Body of pancreas (tissue), 4 donors: ENCODE results near the gene COX4I2. TPM values are rescaled to one million over a fixed set of nuclear protein-coding genes. Genes with fewer than 3 reads are reported as not detected.
A peak's percentile ranks its signal among the peaks of the same experiment; 100 is the strongest.

ENCODE experiments used
- ATAC-seq: fragments of 150-250 bp; one replicate; pipeline ENCODE4 v1.9.1; 2016
- DNase-seq, 4 donors: peaks; one replicate each; pipeline ENCODE4 v3.0.0-alpha.2; 2019
- H3K27ac ChIP-seq, 4 donors: fragments of 200-600 bp; sonication (generic); 1 replicate in 3 of 4; 2 replicates in 1 of 4; pipeline versions ENCODE4 v1.5.1 to v1.6.1; 2016 to 2019; ENCODE audit warnings: mild to moderate bottlenecking in 1 of 4, mixed read lengths in 1 of 4, moderate library complexity in 1 of 4
- H3K27me3 ChIP-seq, 2 donors: fragments of 200-600 bp; sonication (generic); one replicate each; pipeline ENCODE4 v1.6.0; 2016; ENCODE audit warnings: mild to moderate bottlenecking in 1 of 2
- H3K36me3 ChIP-seq, 2 donors: fragments of 200-600 bp; sonication (generic); replicated peaks in 1 of 2; 2 replicates each; pipeline ENCODE4 v1.5.1; 2016; ENCODE audit warnings: low read depth in 2 of 2; ENCODE audit not compliant: insufficient read depth in 1 of 2
- H3K4me1 ChIP-seq: fragments of 200-600 bp; sonication (generic); one replicate; pipeline ENCODE4 v1.6.0; 2016
- H3K4me3 ChIP-seq, 2 donors: fragments of 200-600 bp; sonication (generic); 1 replicate in 1 of 2; 2 replicates in 1 of 2; pipeline ENCODE4 v1.5.1; 2016 to 2019
- H3K9me3 ChIP-seq, 3 donors: fragments of 200-600 bp; sonication (generic); 1 replicate in 2 of 3; 2 replicates in 1 of 3; pipeline ENCODE4 v1.5.1; 2016
- CTCF ChIP-seq, 7 experiments: fragments of 450-650 bp in 4 of 7; fragments of 200-600 bp in 3 of 7; sonication (generic) in 3 of 7; IDR thresholded peaks; one replicate each; pipeline ENCODE4 v1.5.1; 2016 to 2019; ENCODE audit warnings: antibody characterized with exemption in 7 of 7
- POLR2A ChIP-seq, 3 donors: fragments of 450-650 bp; IDR thresholded peaks; one replicate each; pipeline ENCODE4 v1.6.1; 2016; ENCODE audit warnings: antibody characterized with exemption in 3 of 3, mild to moderate bottlenecking in 2 of 3
- WGBS, 2 donors: methylation state at CpG; one replicate each; pipeline ENCODE4 v1.1.5; 2017; 5-methylcytosine and 5-hydroxymethylcytosine counted together
- intact Hi-C: fragments of 100-400 bp; cut with DNase I; formaldehyde crosslinking; loops from one replicate; pipeline ENCODE4 v1.15.1; 2023
- total RNA-seq, 2 donors: library from RNA; depleted of rRNA; stranded (reverse); fragments of >200 nt; gene quantifications; one replicate each; pipeline ENCODE4 v1.1.0, GENCODE V29; 2016

The COX4I2 gene
- total RNA-seq, 2 donors from 2014 or later: not detected

- no peaks in the 10 kb centered on the region for H3K36me3 ChIP-seq
- ATAC-seq: no peak
- peaks cover 86% of the 10 kb centered on the region for H3K4me1 ChIP-seq
- no peak for TF ChIP-seq CTCF (IDR thresholded peaks at IDR 0.05)
- no peak for DNase-seq
- H3K27me3 ChIP-seq: no peaks in the 10 kb centered on the region
- H3K9me3 ChIP-seq: no peaks in the 10 kb centered on the region
- intact Hi-C loops: no loop called here
- H3K4me3 ChIP-seq: no peak overlapping the region
- H3K27ac ChIP-seq: peak overlapping the region in 2 of 4 donors; percentile 34 to 91
Observed at GRCh38 chr20:31673435-31673834, 35.7 kb downstream of the COX4I2 start.

DNA sequence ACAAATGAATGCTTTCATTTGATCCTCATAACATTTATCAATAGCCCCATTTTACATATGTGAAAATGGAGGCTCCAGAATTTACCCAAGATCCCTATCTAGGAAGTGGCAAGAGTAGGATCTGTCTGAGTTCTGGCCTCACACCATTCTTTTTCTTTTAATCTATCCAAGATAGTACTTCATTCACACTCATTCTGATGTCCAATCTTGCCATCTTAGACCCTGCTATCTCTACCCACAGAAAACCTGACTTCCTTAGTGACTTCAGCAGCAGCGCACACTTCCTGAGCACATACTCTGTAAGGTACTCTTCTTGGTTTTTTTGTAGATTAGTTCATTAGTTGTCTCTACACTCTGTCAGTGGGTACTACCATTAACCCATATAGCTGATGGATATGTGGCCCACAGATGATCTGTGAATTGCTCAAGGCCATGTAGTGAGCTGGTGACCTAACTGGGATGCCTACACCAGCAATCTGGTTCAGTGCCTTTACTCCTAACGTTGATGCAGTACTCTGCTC is 36.3 kb downstream of the COX4I2 start:
- TF ChIP-seq CTCF (IDR thresholded peaks at IDR 0.05) (no peak), POLR2A (IDR thresholded peaks at IDR 0.05) (no peak)
- peak overlapping the region in 2 of 4 donors; percentile 67 to 73 for H3K27ac ChIP-seq
- no peaks in the 10 kb centered on the region for H3K9me3 ChIP-seq
- H3K4me1 ChIP-seq: peaks cover 86% of the 10 kb centered on the region
- no peak overlapping the region for H3K4me3 ChIP-seq
- ATAC-seq (no peak), DNase-seq (no peak)
- H3K36me3 ChIP-seq: no peaks in the 10 kb centered on the region
- H3K27me3 ChIP-seq: no peaks in the 10 kb centered on the region
- intact Hi-C loops: no loop called here
- 69 to 79% methylated on average over 2 of the region's 2 CpGs for WGBS, 2 donors

- H3K4me3 ChIP-seq: no peak overlapping the region
- no peaks in the 10 kb centered on the region for H3K36me3 ChIP-seq
- DNase-seq (peak in 3 of 4 donors; percentile 45 to 77 (median 57)), ATAC-seq (peak; percentile 11)
- intact Hi-C loops: no loop called here
- no peak for TF ChIP-seq CTCF (IDR thresholded peaks at IDR 0.05)
- TF ChIP-seq POLR2A (IDR thresholded peaks at IDR 0.05): no peak
- H3K4me1 ChIP-seq: peaks cover 86% of the 10 kb centered on the region
- H3K27ac ChIP-seq: peak overlapping the region; percentile 7 to 73 (median 52)
- WGBS, 2 donors: 33 to 36% methylated on average over 7 to 10 of the region's 10 CpGs
- H3K27me3 ChIP-seq: no peaks in the 10 kb centered on the region
- H3K9me3 ChIP-seq: no peaks in the 10 kb centered on the region
Observed at GRCh38 chr20:31674895-31675827, 37.4 kb downstream of the COX4I2 start.

GRCh38 chr20:31675828-31676608 is 38.3 kb downstream of the COX4I2 start:
- Histone ChIP-seq H3K4me3 (no peak overlapping the region), H3K4me1 (peaks cover 86% of the 10 kb centered on the region), H3K27ac (peak overlapping the region; percentile 23 to 73 (median 52)), H3K36me3 (no peaks in the 10 kb centered on the region), H3K9me3 (no peaks in the 10 kb centered on the region), H3K27me3 (no peaks in the 10 kb centered on the region)
- whole genome bisulfite sequencing, 2 donors: 58 to 71% methylated on average over 11 of the region's 11 CpGs
- intact Hi-C loops: no loop called here
- ATAC-seq (no peak), DNase-seq (no peak)
- no peak for TF ChIP-seq POLR2A (IDR thresholded peaks at IDR 0.05)
- TF ChIP-seq CTCF (IDR thresholded peaks at IDR 0.05): no peak
